Large intestine (tissue), 3 donors: ENCODE measurements around the gene NTRK3. TPM values are rescaled to one million over a fixed set of nuclear protein-coding genes. Genes with fewer than 3 reads are reported as not detected.

Experiments used
- DNase-seq, 2 donors: peaks; one replicate each; pipeline versions ENCODE4 v3.0.0 to v3.0.0-alpha.2; 2013
- H3K27ac ChIP-seq: one replicate; pipeline ENCODE4 v1.5.1; 2013; ENCODE audit warnings: low read length
- H3K27me3 ChIP-seq: 2 replicates; pipeline ENCODE4 v1.6.1; 2013; ENCODE audit warnings: low read length; ENCODE audit not compliant: control insufficient read depth, insufficient read depth
- H3K36me3 ChIP-seq: 2 replicates; pipeline ENCODE4 v1.6.1; 2013; ENCODE audit warnings: low read length; ENCODE audit not compliant: control insufficient read depth, insufficient read depth
- H3K4me1 ChIP-seq: one replicate; pipeline ENCODE4 v1.6.1; 2013; ENCODE audit warnings: low read length; ENCODE audit not compliant: control insufficient read depth, insufficient read depth
- H3K4me3 ChIP-seq: one replicate; pipeline ENCODE4 v1.5.1; 2013; ENCODE audit warnings: low read length
- H3K9me3 ChIP-seq: one replicate; pipeline ENCODE4 v1.6.1; 2013; ENCODE audit warnings: mild to moderate bottlenecking, low read depth, low read length, moderate library complexity; ENCODE audit not compliant: control insufficient read depth
- WGBS: methylation state at CpG from one replicate; pipeline ENCODE4 v1.1.5; 2013; ENCODE audit warnings: low lambda C conversion rate; ENCODE audit not compliant: insufficient coverage; 5-methylcytosine and 5-hydroxymethylcytosine counted together
- polyA plus RNA-seq: library from polyadenylated mRNA; unstranded; fragments of 120-200 nt; gene quantifications from one replicate; pipeline ENCODE4 v1.2.1, GENCODE V29; 2013

Gene NTRK3
- polyA plus RNA-seq, 1 donor, result 3.1 TPM

GRCh38 chr15:88282614-88283013, 26.1 kb upstream of the NTRK3 start:
- DNase-seq, result no peak
- WGBS, result 80% methylated on average over 1 of the region's 5 CpGs
- peaks cover 8% of the 10 kb centered on the region for H3K27me3 ChIP-seq
- H3K36me3 ChIP-seq, result no peaks in the 10 kb centered on the region
- H3K4me1 ChIP-seq, result peaks cover 25% of the 10 kb centered on the region
- no peak overlapping the region for H3K27ac ChIP-seq
- H3K9me3 ChIP-seq, result no peaks in the 10 kb centered on the region
- H3K4me3 ChIP-seq, result no peak overlapping the region

GRCh38 chr15:88276821-88277410, 20.4 kb upstream of the NTRK3 start:
- no peaks in the 10 kb centered on the region for H3K4me1 ChIP-seq
- H3K27me3 ChIP-seq, result peaks cover 19% of the 10 kb centered on the region
- no CpG with 5 or more reads among the region's 16 CpGs for WGBS
- H3K27ac ChIP-seq, result no peak overlapping the region
- H3K36me3 ChIP-seq, result no peaks in the 10 kb centered on the region
- H3K4me3 ChIP-seq, result no peak overlapping the region
- no peaks in the 10 kb centered on the region for H3K9me3 ChIP-seq
- no peak for DNase-seq

GRCh38 chr15:88275804-88276203, 19.3 kb upstream of the NTRK3 start:
- no peak for DNase-seq
- no peaks in the 10 kb centered on the region for H3K4me1 ChIP-seq
- H3K27me3 ChIP-seq, result peaks cover 28% of the 10 kb centered on the region
- no CpG with 5 or more reads among the region's 10 CpGs for WGBS
- no peak overlapping the region for H3K4me3 ChIP-seq
- H3K9me3 ChIP-seq, result no peaks in the 10 kb centered on the region
- H3K36me3 ChIP-seq, result no peaks in the 10 kb centered on the region
- no peak overlapping the region for H3K27ac ChIP-seq

- H3K36me3 ChIP-seq, result no peaks in the 10 kb centered on the region
- H3K4me3 ChIP-seq, result no peak overlapping the region
- peak; percentile 72 to 80 for DNase-seq
- WGBS, result 90% methylated on average over 2 of the region's 11 CpGs
- H3K27me3 ChIP-seq, result peaks cover 38% of the 10 kb centered on the region
- H3K4me1 ChIP-seq, result no peaks in the 10 kb centered on the region
- H3K9me3 ChIP-seq, result no peaks in the 10 kb centered on the region
- H3K27ac ChIP-seq, result no peak overlapping the region
These were observed 18.3 kb upstream of the NTRK3 start for GRCh38 chr15:88274553-88275460.

DNA sequence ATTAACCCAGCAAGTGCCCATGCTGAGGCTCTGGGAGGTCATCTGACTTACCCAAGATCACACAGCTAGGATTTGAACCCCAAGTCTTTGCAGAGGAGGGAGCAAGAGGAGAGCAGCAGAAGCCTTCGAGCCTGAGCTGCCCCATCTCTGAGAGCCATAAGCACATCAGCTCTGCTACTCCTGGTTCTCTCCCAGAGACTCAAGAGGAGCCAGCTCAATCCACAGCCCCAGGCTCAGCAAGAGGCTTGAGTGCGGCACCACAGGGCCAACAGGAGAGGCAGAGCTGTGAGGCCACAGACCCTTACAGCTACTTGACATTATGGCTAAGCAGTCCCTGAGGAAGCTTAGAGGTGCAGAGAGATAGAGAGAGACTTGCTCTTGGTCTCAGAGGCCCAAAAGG, 15.9 kb upstream of the NTRK3 start:
- Histone ChIP-seq H3K4me1 (no peaks in the 10 kb centered on the region), H3K36me3 (no peaks in the 10 kb centered on the region), H3K27me3 (peaks cover 51% of the 10 kb centered on the region), H3K4me3 (no peak overlapping the region), H3K27ac (no peak overlapping the region), H3K9me3 (no peaks in the 10 kb centered on the region)
- no CpG with 5 or more reads among the region's 2 CpGs for WGBS
- DNase-seq, result no peak

DNA sequence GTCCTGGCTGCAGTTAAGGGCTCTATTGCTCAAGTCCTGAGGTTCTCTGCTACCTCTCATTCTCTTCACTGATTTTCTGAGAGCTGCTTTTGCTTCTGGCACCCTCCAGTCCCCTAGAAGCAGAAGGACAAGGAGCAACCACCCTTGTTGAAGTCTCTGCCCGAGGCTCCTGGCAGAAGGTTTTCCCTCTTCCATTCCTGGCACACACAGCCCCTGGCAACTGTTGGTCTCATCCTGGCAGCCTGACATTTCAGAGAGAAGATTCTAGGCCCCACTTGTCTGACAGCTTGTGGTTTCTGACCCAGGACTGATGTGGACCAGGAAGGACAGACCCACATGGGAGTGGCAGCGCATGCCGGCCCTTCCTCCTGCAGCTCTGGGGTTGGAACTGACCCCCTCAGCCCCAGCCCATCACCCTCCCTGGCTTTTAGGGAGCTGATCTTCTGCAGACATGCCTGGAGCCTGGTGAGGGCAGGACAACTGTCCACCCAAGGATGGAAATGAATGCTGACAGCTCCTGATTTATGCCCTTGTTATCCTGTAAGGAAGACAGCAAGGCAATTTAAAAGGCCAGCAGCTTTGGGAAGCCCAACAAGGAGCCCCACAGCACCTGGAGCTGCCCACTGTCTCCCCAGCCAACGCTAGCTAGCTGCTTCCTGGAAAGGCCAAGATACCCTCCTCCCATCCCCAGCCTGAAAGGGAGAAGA, 13.0 kb upstream of the NTRK3 start:
- no peak overlapping the region for H3K27ac ChIP-seq
- no peak overlapping the region for H3K4me3 ChIP-seq
- H3K4me1 ChIP-seq, result no peaks in the 10 kb centered on the region
- no peak for DNase-seq
- WGBS, result no CpG with 5 or more reads among the region's 4 CpGs
- no peaks in the 10 kb centered on the region for H3K36me3 ChIP-seq
- peaks cover 51% of the 10 kb centered on the region for H3K27me3 ChIP-seq
- no peaks in the 10 kb centered on the region for H3K9me3 ChIP-seq

- Histone ChIP-seq H3K27ac (no peak overlapping the region), H3K4me1 (no peaks in the 10 kb centered on the region), H3K9me3 (no peaks in the 10 kb centered on the region), H3K4me3 (no peak overlapping the region), H3K27me3 (peaks cover 58% of the 10 kb centered on the region), H3K36me3 (no peaks in the 10 kb centered on the region)
- no CpG with 5 or more reads among the region's 5 CpGs for WGBS
- DNase-seq, result no peak
These were observed 11.2 kb upstream of the NTRK3 start for GRCh38 chr15:88267720-88268119.

DNA sequence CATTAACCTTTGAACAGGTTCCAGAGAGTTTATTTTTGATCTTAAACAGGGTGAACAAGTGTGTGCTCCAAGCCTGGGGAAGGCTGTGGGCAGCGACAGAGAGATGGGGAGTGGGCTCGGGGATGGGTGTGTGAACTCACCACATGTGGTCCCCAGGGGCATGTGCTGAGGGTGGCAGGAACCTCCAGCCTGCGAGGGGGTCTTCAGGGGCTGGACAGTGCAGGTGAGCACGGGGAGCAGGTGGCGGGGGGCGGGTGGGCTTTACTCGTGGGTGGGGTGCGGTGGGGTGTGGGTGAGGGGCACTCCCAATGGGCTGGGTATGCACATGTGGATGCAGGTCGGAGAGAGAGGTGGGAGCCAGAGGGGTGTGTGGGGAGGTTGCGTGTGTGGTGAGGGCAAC, 9.6 kb upstream of the NTRK3 start:
- WGBS, result no CpG with 5 or more reads among the region's 10 CpGs
- no peaks in the 10 kb centered on the region for H3K9me3 ChIP-seq

GRCh38 chr15:88264622-88265021, 8.1 kb upstream of the NTRK3 start:
- Histone ChIP-seq H3K4me3 (no peak overlapping the region), H3K9me3 (no peaks in the 10 kb centered on the region), H3K27ac (no peak overlapping the region), H3K4me1 (no peaks in the 10 kb centered on the region), H3K36me3 (no peaks in the 10 kb centered on the region), H3K27me3 (peaks cover 57% of the 10 kb centered on the region)
- no peak for DNase-seq
- no CpG with 5 or more reads among the region's 4 CpGs for WGBS

More for the DNA sequence above, 9.6 kb upstream of the NTRK3 start:
- Histone ChIP-seq H3K36me3 (no peaks in the 10 kb centered on the region), H3K27me3 (peaks cover 56% of the 10 kb centered on the region), H3K4me1 (no peaks in the 10 kb centered on the region), H3K4me3 (no peak overlapping the region), H3K27ac (no peak overlapping the region)
- DNase-seq, result no peak

GRCh38 chr15:88262064-88262463, 5.5 kb upstream of the NTRK3 start:
- H3K27me3 ChIP-seq, result peaks cover 66% of the 10 kb centered on the region

More at GRCh38 chr15:88262064-88262463, 5.5 kb upstream of the NTRK3 start:
- WGBS, result no CpG with 5 or more reads among the region's 5 CpGs
- no peak overlapping the region for H3K4me3 ChIP-seq
- H3K4me1 ChIP-seq, result no peaks in the 10 kb centered on the region
- no peak for DNase-seq
- H3K27ac ChIP-seq, result no peak overlapping the region
- no peaks in the 10 kb centered on the region for H3K9me3 ChIP-seq
- no peaks in the 10 kb centered on the region for H3K36me3 ChIP-seq
